ENCODE measurements around the gene PMP22.
A peak's percentile ranks its signal among the peaks of the same experiment; 100 is the strongest.

Gene PMP22

GRCh38 chr17:15273141-15273793, 8.1 kb upstream of the PMP22 start:
- no peak for DNase-seq

DNA sequence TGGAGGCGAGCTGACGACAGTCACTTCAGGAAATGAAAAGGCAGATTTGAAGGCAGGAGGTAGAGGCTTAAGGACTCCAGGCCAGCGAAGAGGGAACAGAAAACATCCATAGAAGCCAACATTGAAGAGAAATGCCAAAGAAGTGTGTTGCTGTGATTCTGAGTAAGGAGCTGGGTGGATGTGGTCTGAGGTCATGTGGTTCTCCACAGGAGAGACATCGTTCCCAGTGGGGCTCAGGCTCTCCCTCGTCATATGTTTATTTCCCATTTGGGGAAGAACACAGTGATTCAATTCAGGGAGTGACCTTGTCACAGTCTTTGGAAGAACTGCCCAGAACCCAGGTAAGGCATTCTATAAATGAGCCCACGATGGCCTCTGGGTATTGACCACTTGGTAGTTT, 6.6 kb upstream of the PMP22 start:
- DNase-seq: no peak

- no peak for DNase-seq
Observed at GRCh38 chr17:15270628-15271381, 5.7 kb upstream of the PMP22 start.

GRCh38 chr17:15269780-15270089, 4.6 kb upstream of the PMP22 start:
- DNase-seq: no peak

- DNase-seq: no peak
Observed at GRCh38 chr17:15269087-15269779, 4.1 kb upstream of the PMP22 start.

DNA sequence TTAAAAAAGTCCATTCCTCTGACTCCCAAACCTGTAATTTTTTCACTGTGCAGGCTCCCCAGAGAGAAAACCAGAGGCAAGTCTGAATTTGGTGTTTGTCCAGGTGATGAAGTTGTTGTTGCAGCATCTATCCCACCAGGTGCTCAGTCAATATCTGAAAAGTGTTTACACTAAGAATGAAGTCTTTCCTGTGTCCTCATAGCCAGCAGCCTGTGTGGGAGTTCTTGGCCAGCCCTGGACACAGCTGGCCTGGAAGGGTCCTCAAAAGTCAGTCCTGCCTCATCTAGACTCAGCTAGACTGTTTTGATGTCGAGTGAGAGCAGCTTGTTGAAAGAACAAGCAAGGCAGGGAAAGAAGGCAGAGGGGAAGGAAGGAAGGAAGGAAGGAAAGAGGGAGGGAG, 3.3 kb upstream of the PMP22 start:
- DNase-seq: no peak

GRCh38 chr17:15267996-15268395, 2.9 kb upstream of the PMP22 start:
- DNase-seq: no peak

DNA sequence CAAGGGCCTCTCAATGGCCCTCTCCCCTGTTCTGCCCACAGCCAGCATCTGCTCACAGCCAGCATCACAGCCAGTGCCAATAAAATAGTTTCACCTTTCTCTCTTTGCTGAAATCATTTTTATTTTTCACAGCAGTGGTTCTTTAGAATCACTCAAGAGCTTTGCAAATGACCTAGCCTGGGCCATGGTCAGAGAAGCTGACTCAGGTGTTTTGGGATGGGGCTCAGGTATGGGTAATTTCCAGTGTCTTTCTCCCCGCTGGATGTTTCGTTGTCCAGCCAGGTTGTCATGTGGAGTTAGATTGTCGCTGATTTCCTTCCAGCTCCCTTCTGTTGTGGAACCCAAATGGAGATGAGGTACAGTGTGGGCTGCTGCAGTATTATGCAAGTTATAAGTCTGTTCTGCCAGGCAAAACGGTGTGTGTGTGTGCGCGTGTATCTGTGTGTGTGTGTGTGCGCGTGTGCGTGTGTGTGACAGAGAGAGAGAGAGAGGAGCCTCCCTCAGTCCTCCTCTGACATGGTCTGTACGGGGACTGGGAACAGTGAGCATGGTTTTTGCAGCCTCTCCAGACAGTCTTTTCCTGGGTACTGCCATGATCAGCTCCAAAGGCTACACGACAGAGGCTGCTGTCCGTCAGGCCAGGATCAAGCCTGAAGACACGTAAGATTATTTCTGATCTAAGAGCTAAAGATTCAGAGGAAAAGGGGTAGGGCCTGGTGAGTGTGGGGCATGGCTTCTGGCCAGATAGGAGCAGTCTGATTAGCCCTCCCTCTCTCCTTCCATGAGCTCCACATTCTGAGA, 1.4 kb upstream of the PMP22 start:
- no peak for DNase-seq

- DNase-seq: no peak
Observed at GRCh38 chr17:15264542-15264941, 584 bp downstream of the PMP22 start.

- DNase-seq: no peak
Observed at GRCh38 chr17:15263680-15264079, 1.4 kb downstream of the PMP22 start.

- DNase-seq: no peak
Observed at GRCh38 chr17:15263206-15263579, 1.9 kb downstream of the PMP22 start.

DNA sequence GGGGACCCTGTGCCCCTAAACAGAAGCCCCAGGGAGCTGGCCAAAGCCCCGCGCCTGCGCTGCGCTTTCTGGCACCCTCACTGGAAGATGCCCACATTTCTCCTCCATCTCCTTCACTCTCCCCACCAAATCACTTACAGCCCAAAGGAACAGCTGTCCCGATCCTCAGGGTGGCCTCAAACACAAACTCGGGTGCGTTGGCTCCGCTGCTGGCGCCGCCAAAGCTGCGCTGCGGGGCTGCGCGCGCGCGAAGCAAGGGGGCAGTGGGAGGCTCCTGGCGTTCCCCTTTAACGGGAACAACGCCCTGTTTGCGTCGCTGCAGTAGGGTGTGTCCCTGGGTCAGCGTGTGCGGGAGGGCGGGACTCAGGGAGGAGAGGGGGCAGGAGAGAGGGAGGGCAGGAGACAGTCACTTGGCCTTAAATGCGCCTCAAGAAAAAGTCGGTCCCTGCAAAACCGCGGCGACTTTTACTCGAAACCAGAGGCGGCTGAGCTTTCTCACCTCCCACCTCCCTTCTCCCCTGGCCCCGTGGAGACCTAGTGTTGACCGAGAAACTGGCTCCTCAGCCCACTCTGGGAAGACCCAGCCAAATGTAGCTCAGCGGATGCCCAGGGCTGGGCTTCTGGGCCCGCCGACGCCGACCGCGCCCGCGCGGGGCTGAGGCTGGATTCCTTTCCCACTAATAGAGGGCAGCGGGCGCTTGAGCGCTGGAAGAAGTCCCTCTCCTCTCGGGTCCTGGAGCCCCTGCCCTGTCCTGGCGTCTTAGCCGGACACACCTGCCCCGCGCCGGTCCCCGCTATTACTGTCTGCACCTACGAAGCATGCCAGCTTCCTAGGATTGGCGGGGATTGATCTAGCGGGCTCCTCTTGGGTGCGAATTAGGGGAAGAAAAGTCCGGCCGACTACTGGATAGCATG, 2.6 kb downstream of the PMP22 start:
- no peak for DNase-seq

GRCh38 chr17:15261802-15262290, 3.3 kb downstream of the PMP22 start:
- DNase-seq: no peak

DNA sequence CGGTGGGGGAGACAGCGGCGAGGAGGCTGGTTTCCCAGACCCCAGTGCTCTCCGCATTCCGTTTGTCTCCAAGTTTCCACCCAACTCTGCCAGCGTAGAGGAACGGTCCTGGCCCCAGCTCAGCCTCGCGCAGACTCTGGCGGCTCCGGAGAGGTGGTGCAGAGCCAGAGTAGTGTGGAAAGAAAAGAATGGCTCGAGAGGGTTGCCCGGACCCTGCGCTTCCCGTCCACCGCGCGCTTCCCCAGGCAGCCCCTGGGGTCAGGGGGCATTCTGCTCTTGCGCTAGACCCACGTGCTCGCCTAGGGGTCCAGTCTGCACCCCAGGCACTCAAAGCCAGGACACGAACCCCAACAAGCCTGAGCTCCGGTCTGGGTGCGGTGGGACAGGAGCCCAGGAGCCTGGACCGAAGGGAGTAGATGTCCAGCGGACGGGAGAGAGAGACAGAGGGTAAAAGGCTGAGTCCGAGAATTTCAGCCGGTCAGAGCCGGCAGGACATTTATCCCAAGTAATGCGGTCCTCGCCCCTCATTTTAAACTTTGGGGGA, 3.8 kb downstream of the PMP22 start:
- no peak for DNase-seq

DNA sequence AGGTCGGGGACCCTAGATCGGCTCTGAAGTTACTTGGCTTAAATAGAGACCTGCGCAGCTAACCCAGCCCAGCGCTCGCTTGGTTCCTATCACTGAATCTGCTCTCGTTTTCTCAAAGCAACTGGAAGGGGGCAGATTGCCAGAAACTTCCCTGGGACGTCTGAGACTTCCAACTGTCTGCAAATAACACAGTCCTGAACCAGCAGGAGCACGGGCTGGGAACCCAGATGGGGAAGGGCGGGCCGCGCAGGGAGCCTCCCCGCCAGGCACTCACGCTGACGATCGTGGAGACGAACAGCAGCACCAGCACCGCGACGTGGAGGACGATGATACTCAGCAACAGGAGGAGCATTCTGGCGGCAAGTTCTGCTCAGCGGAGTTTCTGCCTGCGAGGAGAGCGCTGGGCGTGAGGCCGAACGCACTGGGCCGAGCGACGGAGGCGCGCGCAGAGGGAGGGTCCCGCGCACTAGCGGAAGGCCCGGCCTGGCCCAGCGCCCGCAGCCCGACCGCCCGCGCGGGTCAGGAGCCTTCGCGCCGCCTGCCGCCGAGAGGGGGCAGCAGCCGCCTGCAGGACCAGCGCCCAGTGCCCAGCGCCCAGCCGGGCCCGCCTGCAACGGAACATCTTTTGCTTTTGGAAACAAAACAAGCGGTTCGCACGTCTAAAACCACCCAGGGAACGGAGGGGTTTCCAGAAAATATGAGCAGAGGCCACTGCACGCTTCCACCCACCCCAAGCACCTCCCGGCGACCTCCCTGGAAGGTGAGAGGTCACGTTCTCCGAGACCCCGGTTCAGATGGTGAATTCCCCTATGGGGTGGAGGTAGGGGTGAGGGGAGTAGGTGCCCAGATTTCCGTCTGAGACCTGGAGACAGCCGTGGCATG, 4.5 kb downstream of the PMP22 start:
- DNase-seq: no peak

GRCh38 chr17:15257796-15258512, 7.2 kb downstream of the PMP22 start:
- no peak for DNase-seq

- DNase-seq: peak; percentile 19
Observed at GRCh38 chr17:15257258-15257788, 7.8 kb downstream of the PMP22 start.

DNA sequence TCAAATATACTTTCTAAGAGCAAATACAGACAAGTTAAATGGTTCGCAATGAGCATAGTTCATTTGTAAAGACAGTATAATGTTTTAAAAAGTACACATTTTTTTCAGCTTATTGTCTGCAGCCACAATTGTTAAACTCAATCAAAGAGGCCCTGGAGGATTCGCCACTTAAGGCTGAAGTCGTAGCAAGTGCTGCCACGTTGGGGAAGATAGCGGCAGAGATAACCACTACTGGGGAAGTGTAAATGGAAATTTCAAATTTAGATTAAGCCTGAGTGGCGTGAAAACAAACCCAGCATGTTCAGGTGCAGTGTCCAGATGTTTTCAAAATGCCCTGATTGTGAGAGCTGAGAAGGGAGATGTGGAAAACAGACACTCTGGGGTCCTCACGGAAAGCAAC, 8.4 kb downstream of the PMP22 start:
- DNase-seq: no peak

GRCh38 chr17:15255713-15256454, 9.2 kb downstream of the PMP22 start:
- DNase-seq: no peak

Data from activated CD4-positive, alpha-beta T cell treated with anti-CD3 and anti-CD28 coated beads for 1 hour (primary cell).